Activated CD4-positive, alpha-beta T cell treated with anti-CD3 and anti-CD28 coated beads for 36 hours (primary cell): ENCODE measurements around the gene USP5. TPM values are rescaled to one million over a fixed set of nuclear protein-coding genes. Genes with fewer than 3 reads are reported as not detected.

Experiments
- ATAC-seq: fragments of 200-7000 bp; cut with Tn5 transposase; one replicate; pipeline ENCODE4 v1.10.0; 2021; ENCODE audit warnings: mild to moderate bottlenecking, moderate library complexity
- CTCF ChIA-PET: fragments of 350-600 bp; sonication (Branson Sonifier 250); formaldehyde crosslinking; loops from one replicate; lab custom pipeline; 2021; ENCODE audit warnings: antibody characterized with exemption; lab: Charles Lee
- POLR2A ChIA-PET: fragments of 350-600 bp; sonication (Branson Sonifier 250); formaldehyde crosslinking; loops from one replicate; lab custom pipeline; 2021; ENCODE audit warnings: antibody characterized with exemption, inconsistent platforms; lab: Charles Lee
- DNase-seq: peaks from one replicate; pipeline ENCODE4 v3.0.0-alpha.2; 2020
- H3K27ac Mint-ChIP-seq: one replicate; pipeline ENCODE4 v1.8.0; 2021; ENCODE audit warnings: mixed read lengths
- H3K27me3 Mint-ChIP-seq: one replicate; pipeline ENCODE4 v1.8.0; 2021; ENCODE audit warnings: mixed read lengths
- H3K36me3 Mint-ChIP-seq: one replicate; pipeline ENCODE4 v1.8.0; 2021; ENCODE audit warnings: low read depth, mixed read lengths
- H3K4me1 Mint-ChIP-seq: one replicate; pipeline ENCODE4 v1.8.0; 2021; ENCODE audit warnings: mixed read lengths
- H3K4me3 Mint-ChIP-seq: one replicate; pipeline ENCODE4 v1.8.0; 2021; ENCODE audit warnings: mild to moderate bottlenecking, moderate library complexity, mixed read lengths
- H3K9me3 Mint-ChIP-seq: one replicate; pipeline ENCODE4 v1.8.0; 2021; ENCODE audit warnings: low read depth, mixed read lengths
- intact Hi-C, 2 experiments: fragments of 100-400 bp; cut with DNase I in 1 of 2; cut with micrococcal nuclease in 1 of 2; formaldehyde crosslinking; loops; one replicate each; pipeline versions ENCODE4 v1.14.2 to v1.15.1; 2022 to 2024; cut with DNase I, micrococcal nuclease
- total RNA-seq, 2 experiments: library from RNA; stranded (reverse); gene quantifications; one replicate each; pipeline ENCODE4 v1.2.3, GENCODE V29; 2021

Gene USP5
- total RNA-seq, 2 experiments from 2014 or later, result 128 to 132 TPM

DNA sequence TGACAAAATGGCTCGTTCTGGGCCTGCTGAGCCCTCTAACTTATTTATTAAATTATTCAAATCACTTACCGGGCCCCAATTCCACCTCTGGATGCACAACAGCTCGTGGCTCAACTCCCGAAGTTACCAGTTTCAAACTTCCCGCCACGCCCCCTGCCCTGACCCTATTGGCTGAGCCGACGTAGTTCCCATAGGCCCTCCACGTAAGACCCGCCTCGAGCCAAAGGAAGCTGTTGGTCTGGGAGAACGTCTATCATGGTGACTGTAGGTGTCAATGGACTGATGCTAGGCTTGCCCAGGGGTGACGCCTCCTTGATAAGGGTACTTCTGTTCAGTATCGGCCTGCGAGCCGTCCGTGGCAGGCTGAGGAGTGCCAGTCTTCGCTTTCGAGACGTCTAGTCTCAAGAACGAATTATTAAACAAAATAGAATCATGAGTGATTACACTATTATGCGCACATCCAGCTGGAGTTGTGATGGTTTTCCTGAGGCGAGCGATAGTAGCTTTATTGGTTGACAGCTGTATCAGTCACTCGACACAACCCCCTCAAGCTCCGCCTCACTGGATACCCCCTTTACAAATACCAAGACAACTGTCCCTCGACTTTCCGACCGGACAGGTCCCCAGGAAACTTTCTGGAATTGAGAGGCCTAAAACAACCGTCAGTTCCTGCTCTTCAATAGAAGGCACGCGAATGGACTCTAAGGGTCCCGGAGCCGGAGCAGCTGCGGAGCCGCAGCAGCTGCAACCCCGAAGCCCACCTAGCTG is 613 bp upstream of the USP5 start, which contains the start of gene CDCA3:
Gene CDCA3, minus strand, starts transcription at position 134 of the 768 bp plus-strand sequence. CDS start 334 bp downstream, outside the sequence.
- ATAC-seq (peak; percentile 60), DNase-seq (peak; percentile 97)
- POLR2A ChIA-PET, result interaction anchor here (0.6 to 4.2 kb wide), 19 partner anchors 10 to 381 kb away, joined by 3 to 65 read pairs (median 3); partner anchors contain the start of genes C12orf57, CD4, COPS7A and GAPDH
- peaks cover 50% of the 10 kb centered on the region for H3K36me3 Mint-ChIP-seq
- H3K27me3 Mint-ChIP-seq, result no peaks in the 10 kb centered on the region
- CTCF ChIA-PET, result interaction anchor here (0.5 to 4.0 kb wide), 33 partner anchors 10 to 312 kb away, joined by 3 to 51 read pairs (median 4); partner anchors contain the start of genes COPS7A, MLF2, SPSB2 and TPI1
- peaks cover 21% of the 10 kb centered on the region for H3K4me1 Mint-ChIP-seq
- no peaks in the 10 kb centered on the region for H3K9me3 Mint-ChIP-seq
- H3K27ac Mint-ChIP-seq, result peak within 1 kb of the TSS; percentile 99
- intact Hi-C loops, result loop anchor here (1.0 to 5.0 kb wide), 3 partner anchors 22 to 294 kb away; partner anchors contain the start of genes IFFO1 (in 1 of the 2) and SPSB2 (in 1 of the 2)
- H3K4me3 Mint-ChIP-seq, result peak within 1 kb of the TSS; percentile 93

- CTCF ChIA-PET, result interaction anchor here (0.7 to 4.0 kb wide), 16 partner anchors 10 to 314 kb away, joined by 3 to 51 read pairs (median 4); partner anchors contain the start of genes COPS7A, SPSB2 and TPI1
- ATAC-seq (peak; percentile 14), DNase-seq (peak; percentile 88)
- H3K9me3 Mint-ChIP-seq, result no peaks in the 10 kb centered on the region
- H3K36me3 Mint-ChIP-seq, result peaks cover 53% of the 10 kb centered on the region
- POLR2A ChIA-PET, result interaction anchor here (0.5 to 4.2 kb wide), 19 partner anchors 8 to 360 kb away, joined by 3 to 65 read pairs (median 6); partner anchors contain the start of genes C12orf57, COPS7A, GAPDH and GNB3
- peak overlapping the region; percentile 99 for H3K27ac Mint-ChIP-seq
- H3K4me3 Mint-ChIP-seq, result peak overlapping the region; percentile 93
- H3K4me1 Mint-ChIP-seq, result peaks cover 21% of the 10 kb centered on the region
- no peaks in the 10 kb centered on the region for H3K27me3 Mint-ChIP-seq
- intact Hi-C loops, result loop anchor here (1.0 to 5.0 kb wide), 18 partner anchors 14 to 360 kb away; partner anchors contain the start of genes COPS7A (in 2 of the 2), EMG1 (in 2 of the 2), ING4 (in 2 of the 2) and LRRC23 (in 2 of the 2)
Observed at GRCh38 chr12:6852651-6853354, 853 bp downstream of the USP5 start.

- intact Hi-C loops, result loop anchor here (1.0 to 5.0 kb wide), 4 partner anchors 14 to 296 kb away; partner anchors contain the start of genes IFFO1 (in 1 of the 2) and TPI1 (in 1 of the 2)
- no peak for DNase-seq
- Mint-ChIP-seq H3K9me3 (no peaks in the 10 kb centered on the region), H3K36me3 (peaks cover 56% of the 10 kb centered on the region), H3K27me3 (no peaks in the 10 kb centered on the region), H3K4me1 (peaks cover 21% of the 10 kb centered on the region), H3K27ac (peak overlapping the region; percentile 99), H3K4me3 (peak overlapping the region; percentile 93)
- POLR2A ChIA-PET, result interaction anchor here (0.6 to 4.2 kb wide), 9 partner anchors 9 to 360 kb away, joined by 3 to 65 read pairs (median 11); partner anchors contain the start of genes C12orf57, COPS7A, MRPL51 and RNU7-1
- CTCF ChIA-PET, result interaction anchor here (0.6 to 4.0 kb wide), 12 partner anchors 11 to 283 kb away, joined by 3 to 51 read pairs (median 4); partner anchors contain the start of genes MLF2, SPSB2 and TPI1
- ATAC-seq, result no peak
Observed at GRCh38 chr12:6853626-6854025, 1.7 kb downstream of the USP5 start.

DNA sequence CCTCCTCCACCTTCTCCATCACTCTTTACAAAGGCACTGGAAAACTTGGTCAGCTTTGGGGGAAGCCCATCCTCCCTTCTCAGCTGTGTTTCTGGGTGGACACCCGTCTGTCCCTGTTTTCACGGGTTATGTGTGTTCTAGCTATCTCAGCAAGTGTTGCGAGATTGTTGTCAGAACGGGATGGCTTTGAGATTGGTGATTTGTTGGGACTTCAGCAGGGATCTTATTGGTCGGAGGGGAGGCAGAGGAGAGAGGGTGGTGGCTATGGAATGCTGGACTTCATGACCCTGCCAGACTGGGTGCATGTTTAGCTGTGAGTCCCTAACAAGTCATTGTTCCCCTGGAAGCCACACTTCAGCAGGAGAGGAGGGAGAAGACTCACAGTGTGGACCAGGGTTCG is 2.1 kb downstream of the USP5 start:
- H3K27me3 Mint-ChIP-seq, result no peaks in the 10 kb centered on the region
- H3K27ac Mint-ChIP-seq, result peak overlapping the region; percentile 99
- no peaks in the 10 kb centered on the region for H3K9me3 Mint-ChIP-seq
- ChIA-PET CTCF (interaction anchor here (0.6 to 4.0 kb wide), 7 partner anchors 13 to 284 kb away, joined by 3 to 51 read pairs (median 5); partner anchors contain the start of genes MLF2, SPSB2 and TPI1), POLR2A (interaction anchor here (1.8 to 4.2 kb wide), 2 partner anchors 10 to 13 kb away, joined by 6 to 65 read pairs; partner anchors contain the start of gene TPI1)
- intact Hi-C loops, result loop anchor here (5.0 kb wide), 2 partner anchors 83 to 297 kb away; partner anchors contain the start of gene IFFO1 (in 1 of the 2)
- DNase-seq, result no peak
- peaks cover 58% of the 10 kb centered on the region for H3K36me3 Mint-ChIP-seq
- H3K4me3 Mint-ChIP-seq, result no peak overlapping the region
- no peak for ATAC-seq
- peaks cover 21% of the 10 kb centered on the region for H3K4me1 Mint-ChIP-seq

GRCh38 chr12:6855322-6855721 is 3.4 kb downstream of the USP5 start:
- peaks cover 17% of the 10 kb centered on the region for H3K4me1 Mint-ChIP-seq
- ChIA-PET POLR2A (interaction anchor here (0.8 to 1.2 kb wide), 2 partner anchors 131 to 317 kb away, joined by 3 read pairs; partner anchors contain the start of gene COPS7A), CTCF (interaction anchor here (0.6 to 1.0 kb wide), 6 partner anchors 32 to 171 kb away, joined by 3 to 4 read pairs (median 3); no protein-coding TSS in a partner anchor)
- H3K9me3 Mint-ChIP-seq, result no peaks in the 10 kb centered on the region
- no peaks in the 10 kb centered on the region for H3K27me3 Mint-ChIP-seq
- H3K4me3 Mint-ChIP-seq, result no peak overlapping the region
- DNase-seq (no peak), ATAC-seq (no peak)
- no peak overlapping the region for H3K27ac Mint-ChIP-seq
- intact Hi-C loops, result no loop called here
- peaks cover 49% of the 10 kb centered on the region for H3K36me3 Mint-ChIP-seq

DNA sequence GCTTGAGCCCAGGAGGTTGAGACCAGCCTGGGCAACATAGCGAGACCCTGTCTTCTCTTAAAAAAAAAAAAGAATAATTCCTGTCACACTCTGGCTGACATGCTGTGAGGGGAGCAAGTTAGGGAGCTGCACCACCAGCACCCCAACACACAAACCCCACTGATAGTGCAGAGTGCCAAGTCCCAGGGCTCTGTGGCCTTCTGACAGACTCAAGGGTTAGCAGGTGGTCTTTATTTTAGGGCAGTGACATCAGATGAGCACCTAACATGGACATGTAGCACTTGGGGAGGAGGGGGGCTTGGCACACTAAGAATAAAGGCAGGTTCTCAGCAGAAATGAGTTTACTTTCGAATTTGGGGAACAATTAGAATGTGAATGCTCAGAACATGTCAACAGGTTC is 6.8 kb downstream of the USP5 start:
- H3K4me3 Mint-ChIP-seq, result no peak overlapping the region
- no peaks in the 10 kb centered on the region for H3K9me3 Mint-ChIP-seq
- ATAC-seq (no peak), DNase-seq (no peak)
- peaks cover 5% of the 10 kb centered on the region for H3K4me1 Mint-ChIP-seq
- H3K27ac Mint-ChIP-seq, result no peak overlapping the region
- intact Hi-C loops, result no loop called here
- H3K27me3 Mint-ChIP-seq, result no peaks in the 10 kb centered on the region
- H3K36me3 Mint-ChIP-seq, result peaks cover 67% of the 10 kb centered on the region
- POLR2A ChIA-PET, result interaction anchor here (0.7 kb wide), 1 partner anchor 483 kb away, joined by 10 read pairs; no protein-coding TSS in a partner anchor
- CTCF ChIA-PET, result interaction anchor here (0.9 to 1.6 kb wide), 2 partner anchors 13 to 23 kb away, joined by 3 to 4 read pairs; no protein-coding TSS in a partner anchor

DNA sequence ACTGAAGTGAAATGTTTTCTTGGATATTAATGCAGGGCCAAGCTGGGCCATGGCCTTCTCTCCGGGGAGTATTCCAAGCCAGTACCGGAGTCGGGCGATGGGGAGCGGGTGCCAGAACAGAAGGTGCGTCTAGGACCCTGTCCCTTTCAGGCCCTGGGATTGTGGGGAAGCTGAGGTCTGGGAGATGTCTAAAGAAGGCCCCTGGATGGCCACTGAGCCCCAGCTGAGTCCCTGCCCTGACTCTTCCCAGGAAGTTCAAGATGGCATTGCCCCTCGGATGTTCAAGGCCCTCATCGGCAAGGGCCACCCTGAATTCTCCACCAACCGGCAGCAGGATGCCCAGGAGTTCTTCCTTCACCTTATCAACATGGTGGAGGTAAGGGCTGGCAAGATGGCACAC is 8.2 kb downstream of the USP5 start:
- Mint-ChIP-seq H3K4me3 (no peak overlapping the region), H3K27me3 (no peaks in the 10 kb centered on the region), H3K9me3 (no peaks in the 10 kb centered on the region), H3K36me3 (peaks cover 67% of the 10 kb centered on the region), H3K4me1 (no peaks in the 10 kb centered on the region), H3K27ac (no peak overlapping the region)
- ChIA-PET POLR2A (interaction anchor here (0.5 to 0.7 kb wide), 2 partner anchors 16 to 27 kb away, joined by 3 to 7 read pairs; no protein-coding TSS in a partner anchor), CTCF (interaction anchor here (2.3 kb wide), 1 partner anchor 9 kb away, joined by 9 read pairs; no protein-coding TSS in a partner anchor)
- intact Hi-C loops, result no loop called here
- DNase-seq (no peak), ATAC-seq (no peak)

- H3K27me3 Mint-ChIP-seq, result no peaks in the 10 kb centered on the region
- CTCF ChIA-PET, result interaction anchor here (0.9 to 2.3 kb wide), 4 partner anchors 8 to 25 kb away, joined by 3 to 9 read pairs (median 4); partner anchors contain the start of gene SPSB2
- no peaks in the 10 kb centered on the region for H3K4me1 Mint-ChIP-seq
- peaks cover 69% of the 10 kb centered on the region for H3K36me3 Mint-ChIP-seq
- no peak overlapping the region for H3K27ac Mint-ChIP-seq
- H3K9me3 Mint-ChIP-seq, result no peaks in the 10 kb centered on the region
- no peak overlapping the region for H3K4me3 Mint-ChIP-seq
- DNase-seq (no peak), ATAC-seq (no peak)
- POLR2A ChIA-PET, result interaction anchor here (1.5 to 1.6 kb wide), 2 partner anchors 8 to 10 kb away, joined by 3 to 7 read pairs; partner anchors contain the start of gene CDCA3
- intact Hi-C loops, result no loop called here
Observed at GRCh38 chr12:6860942-6861341, 9.0 kb downstream of the USP5 start.

DNA sequence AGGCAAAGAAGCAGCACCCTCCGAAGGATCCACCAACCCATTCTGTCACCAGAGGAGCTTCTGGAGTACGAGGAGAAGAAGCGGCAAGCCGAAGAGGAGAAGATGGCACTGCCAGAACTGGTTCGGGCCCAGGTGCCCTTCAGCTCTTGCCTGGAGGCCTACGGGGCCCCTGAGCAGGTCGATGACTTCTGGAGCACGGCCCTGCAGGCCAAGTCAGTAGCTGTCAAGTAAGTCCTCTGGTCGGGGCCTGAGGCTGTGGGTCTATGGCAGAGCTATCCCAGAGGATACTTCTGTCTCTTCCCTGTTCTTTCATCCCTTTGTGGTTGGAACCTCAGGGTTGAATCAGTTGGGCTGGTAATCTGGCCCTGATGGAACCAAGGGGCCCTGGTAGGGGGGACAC is 9.4 kb downstream of the USP5 start:
- intact Hi-C loops, result no loop called here
- Mint-ChIP-seq H3K27me3 (no peaks in the 10 kb centered on the region), H3K4me3 (no peak overlapping the region), H3K4me1 (peaks cover 1% of the 10 kb centered on the region), H3K27ac (no peak overlapping the region), H3K9me3 (no peaks in the 10 kb centered on the region), H3K36me3 (peaks cover 67% of the 10 kb centered on the region)
- ChIA-PET POLR2A (interaction anchor here (1.5 to 1.6 kb wide), 2 partner anchors 9 to 10 kb away, joined by 3 to 7 read pairs; partner anchors contain the start of gene CDCA3), CTCF (interaction anchor here (0.9 to 2.3 kb wide), 4 partner anchors 8 to 25 kb away, joined by 3 to 9 read pairs (median 4); partner anchors contain the start of gene SPSB2)
- ATAC-seq (no peak), DNase-seq (no peak)

- DNase-seq, result no peak
- Mint-ChIP-seq H3K27me3 (no peaks in the 10 kb centered on the region), H3K9me3 (no peaks in the 10 kb centered on the region), H3K4me1 (peaks cover 7% of the 10 kb centered on the region), H3K36me3 (peaks cover 58% of the 10 kb centered on the region), H3K27ac (no peak overlapping the region), H3K4me3 (no peak overlapping the region)
- ChIA-PET CTCF (interaction anchor here (0.6 to 1.8 kb wide), 3 partner anchors 10 to 34 kb away, joined by 3 to 7 read pairs (median 3); partner anchors contain the start of gene SPSB2), POLR2A (no interaction called here)
- no peak for ATAC-seq
- intact Hi-C loops, result no loop called here
Observed at GRCh38 chr12:6863033-6863432, 11.1 kb downstream of the USP5 start.
